ENCODE data around the gene NUP210. TPM values are rescaled to one million over a fixed set of nuclear protein-coding genes. Genes with fewer than 3 reads are reported as not detected.

The NUP210 gene
- total and polyA plus RNA-seq, 2 of the 13 experiments (the other 11 are each of a cell fraction or from before 2014, with no cell fraction given), result 31.6 to 35.2 TPM

DNA sequence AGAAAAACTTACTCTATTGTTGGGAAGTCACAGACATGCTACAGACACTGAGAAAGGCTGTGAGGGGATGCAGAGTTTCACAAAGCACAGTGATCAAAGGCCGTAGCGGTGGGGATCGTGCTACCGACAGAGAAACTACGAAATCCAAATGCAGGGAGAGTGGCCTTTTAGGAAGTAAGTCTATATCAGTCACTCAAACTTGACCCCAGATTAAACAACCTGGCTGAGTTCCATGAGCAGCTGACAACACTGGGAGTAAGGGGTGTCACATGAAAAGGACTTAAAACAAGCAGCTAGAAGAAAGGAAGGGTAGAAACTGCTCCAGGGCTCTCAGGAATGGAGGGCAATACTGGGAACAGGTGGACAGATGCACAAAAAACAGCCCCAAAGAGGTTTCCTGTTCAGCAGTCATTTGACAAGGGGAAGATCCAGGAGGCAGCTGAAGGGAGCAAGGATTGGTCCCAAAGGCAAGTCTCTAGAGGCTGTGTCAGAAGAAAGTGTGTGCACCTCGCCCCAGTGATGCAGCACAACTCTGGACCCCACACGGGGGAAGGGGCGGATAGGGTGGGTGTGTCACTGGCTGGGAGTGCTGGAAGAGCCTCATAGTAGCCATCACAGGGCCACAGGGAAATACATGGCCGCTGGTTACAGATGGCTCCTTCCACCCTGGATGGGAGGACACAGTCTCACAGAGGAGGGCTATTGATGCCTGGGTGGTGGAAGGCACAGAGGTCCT, 39.7 kb upstream of the NUP210 start:
- Histone ChIP-seq H3K4me3 (replicated peaks in 1 of 3; ENCODE audit: insufficient read depth in 1 of 3, low read depth in 2 of 3, low read length in 3 of 3) (peak overlapping the region; percentile 15 to 30 (median 18); a peak in 3 of 6 replicates), H3K4me1 (ENCODE audit: insufficient read depth, low read length) (peaks cover 96% of the 10 kb centered on the region), H4K20me1 (ENCODE audit: insufficient read depth, low read length) (no peaks in the 10 kb centered on the region), H3K27ac (ENCODE audit: extremely low read length, insufficient read depth, low read length) (no peak overlapping the region), H3K79me2 (ENCODE audit: insufficient read depth, low read length) (no peaks in the 10 kb centered on the region), H3K27me3 (ENCODE audit: control insufficient read depth in 1 of 2, insufficient read depth in 2 of 2, low read length in 2 of 2) (peaks cover 0 to 8% of the 10 kb centered on the region in 2 experiments; a peak in 3 of 5 replicates), H3K9ac (ENCODE audit: insufficient read depth, low read depth, low read length) (peak overlapping the region; percentile 25; the same call in 1 of the 2 replicates), H2AFZ (ENCODE audit: low read length) (peak overlapping the region; percentile 11), H3K4me2 (ENCODE audit: low read depth, low read length) (peak overlapping the region; percentile 71), H3K9me3 (ENCODE audit: low read length) (no peaks in the 10 kb centered on the region), H3K36me3 (replicated peaks in 1 of 2; ENCODE audit: control insufficient read depth in 1 of 2, insufficient read depth in 2 of 2, low read length in 2 of 2) (no peaks in the 10 kb centered on the region)
- peak; percentile 5; the same call in 1 of the 3 replicates for ATAC-seq
- FAIRE-seq, result peak; percentile 4
- intact Hi-C loops (cut with micrococcal nuclease; ENCODE audit: unreplicated experiment) (loop anchor here (10.0 kb wide), 1 partner anchor 155 kb away; no protein-coding TSS in a partner anchor), in situ Hi-C loops (cut with HindIII; ENCODE audit: extremely low pct_ligation_motif_present, low pct_unique_long_range_greater_than_20kb) (loop anchor here (10.0 kb wide), 1 partner anchor 365 kb away; no protein-coding TSS in a partner anchor)
- ChIA-PET CTCF (ENCODE audit: low intra/inter-chr PET ratio, low total read pairs) (no interaction called here), POLR2A (no interaction called here)
- TF ChIP-seq ZNF605 (CRISPR knock-in tag; IDR thresholded peaks at IDR 0.05), result peak; percentile 38; the same call in 1 of the 2 replicates
- TF ChIP-seq ZNF292 (CRISPR knock-in tag; IDR thresholded peaks at IDR 0.05; ENCODE audit: borderline replicate concordance, low read depth), result peak; percentile 79; the same call in 1 of the 2 replicates
- TF ChIP-seq, protein P1, sequence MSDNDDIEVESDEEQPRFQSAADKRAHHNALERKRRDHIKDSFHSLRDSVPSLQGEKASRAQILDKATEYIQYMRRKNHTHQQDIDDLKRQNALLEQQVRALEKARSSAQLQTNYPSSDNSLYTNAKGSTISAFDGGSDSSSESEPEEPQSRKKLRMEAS (IDR thresholded peaks at IDR 0.05), result peak; percentile 31; the same call in 1 of the 2 replicates
- no peak for TF ChIP-seq SALL2 (CRISPR knock-in tag; IDR thresholded peaks at IDR 0.05)
- TF ChIP-seq MEF2D (CRISPR knock-in tag; IDR thresholded peaks at IDR 0.05), result peak; percentile 41; the same call in 1 of the 2 replicates
- TF ChIP-seq BCL6 (CRISPR knock-in tag; IDR thresholded peaks at IDR 0.05), result peak; percentile 51
- TF ChIP-seq, protein P2, sequence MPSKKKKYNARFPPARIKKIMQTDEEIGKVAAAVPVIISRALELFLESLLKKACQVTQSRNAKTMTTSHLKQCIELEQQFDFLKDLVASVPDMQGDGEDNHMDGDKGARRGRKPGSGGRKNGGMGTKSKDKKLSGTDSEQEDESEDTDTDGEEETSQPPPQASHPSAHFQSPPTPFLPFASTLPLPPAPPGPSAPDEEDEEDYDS (CRISPR knock-in tag; IDR thresholded peaks at IDR 0.05), result no peak
- TF ChIP-seq ZNF879 (CRISPR knock-in tag; IDR thresholded peaks at IDR 0.05), result no peak
- TF ChIP-seq, protein P3, sequence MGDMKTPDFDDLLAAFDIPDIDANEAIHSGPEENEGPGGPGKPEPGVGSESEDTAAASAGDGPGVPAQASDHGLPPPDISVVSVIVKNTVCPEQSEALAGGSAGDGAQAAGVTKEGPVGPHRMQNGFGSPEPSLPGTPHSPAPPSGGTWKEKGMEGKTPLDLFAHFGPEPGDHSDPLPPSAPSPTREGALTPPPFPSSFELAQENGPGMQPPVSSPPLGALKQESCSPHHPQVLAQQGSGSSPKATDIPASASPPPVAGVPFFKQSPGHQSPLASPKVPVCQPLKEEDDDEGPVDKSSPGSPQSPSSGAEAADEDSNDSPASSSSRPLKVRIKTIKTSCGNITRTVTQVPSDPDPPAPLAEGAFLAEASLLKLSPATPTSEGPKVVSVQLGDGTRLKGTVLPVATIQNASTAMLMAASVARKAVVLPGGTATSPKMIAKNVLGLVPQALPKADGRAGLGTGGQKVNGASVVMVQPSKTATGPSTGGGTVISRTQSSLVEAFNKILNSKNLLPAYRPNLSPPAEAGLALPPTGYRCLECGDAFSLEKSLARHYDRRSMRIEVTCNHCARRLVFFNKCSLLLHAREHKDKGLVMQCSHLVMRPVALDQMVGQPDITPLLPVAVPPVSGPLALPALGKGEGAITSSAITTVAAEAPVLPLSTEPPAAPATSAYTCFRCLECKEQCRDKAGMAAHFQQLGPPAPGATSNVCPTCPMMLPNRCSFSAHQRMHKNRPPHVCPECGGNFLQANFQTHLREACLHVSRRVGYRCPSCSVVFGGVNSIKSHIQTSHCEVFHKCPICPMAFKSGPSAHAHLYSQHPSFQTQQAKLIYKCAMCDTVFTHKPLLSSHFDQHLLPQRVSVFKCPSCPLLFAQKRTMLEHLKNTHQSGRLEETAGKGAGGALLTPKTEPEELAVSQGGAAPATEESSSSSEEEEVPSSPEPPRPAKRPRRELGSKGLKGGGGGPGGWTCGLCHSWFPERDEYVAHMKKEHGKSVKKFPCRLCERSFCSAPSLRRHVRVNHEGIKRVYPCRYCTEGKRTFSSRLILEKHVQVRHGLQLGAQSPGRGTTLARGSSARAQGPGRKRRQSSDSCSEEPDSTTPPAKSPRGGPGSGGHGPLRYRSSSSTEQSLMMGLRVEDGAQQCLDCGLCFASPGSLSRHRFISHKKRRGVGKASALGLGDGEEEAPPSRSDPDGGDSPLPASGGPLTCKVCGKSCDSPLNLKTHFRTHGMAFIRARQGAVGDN (CRISPR knock-in tag; IDR thresholded peaks at IDR 0.05), result peak; percentile 19
- no peak for TF ChIP-seq CEBPG (CRISPR knock-in tag; IDR thresholded peaks at IDR 0.05)
- 0 out of 2 replicates have a peak, but pooled peaks have one; percentile 24 for TF ChIP-seq RARA (CRISPR knock-in tag; IDR thresholded peaks at IDR 0.05)
- TF ChIP-seq ZNF678 (CRISPR knock-in tag; IDR thresholded peaks at IDR 0.05), result no peak
- TF ChIP-seq, protein P4, sequence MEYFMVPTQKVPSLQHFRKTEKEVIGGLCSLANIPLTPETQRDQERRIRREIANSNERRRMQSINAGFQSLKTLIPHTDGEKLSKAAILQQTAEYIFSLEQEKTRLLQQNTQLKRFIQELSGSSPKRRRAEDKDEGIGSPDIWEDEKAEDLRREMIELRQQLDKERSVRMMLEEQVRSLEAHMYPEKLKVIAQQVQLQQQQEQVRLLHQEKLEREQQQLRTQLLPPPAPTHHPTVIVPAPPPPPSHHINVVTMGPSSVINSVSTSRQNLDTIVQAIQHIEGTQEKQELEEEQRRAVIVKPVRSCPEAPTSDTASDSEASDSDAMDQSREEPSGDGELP (IDR thresholded peaks at IDR 0.05; ENCODE audit: borderline replicate concordance, low read depth), result peak; percentile 33; the same call in 1 of the 2 replicates
- no peak for DNase-seq (ENCODE audit: low spot score)
- BruUV-seq (replicated peaks), result no TSS peak
- 9% methylated on average over 7 of the region's 9 CpGs for WGBS (ENCODE audit: low lambda C conversion rate)

Measured in HepG2 (cell line).